ENCODE measurements around the gene GLTPD2.

The GLTPD2 gene

GRCh38 chr17:4753392-4753791, 35.4 kb upstream of the GLTPD2 start:
- ATAC-seq = no peak
- DNase-seq (ENCODE audit: low spot score in 2 of 2) = no peak
- Mint-ChIP-seq H3K36me3 (no peaks in the 10 kb centered on the region), H3K4me1 (peaks cover 2% of the 10 kb centered on the region), H3K9me3 (no peaks in the 10 kb centered on the region), H3K4me3 (no peak overlapping the region), H3K27ac (no peak overlapping the region)

- no peak for ATAC-seq
- Mint-ChIP-seq H3K9me3 (no peaks in the 10 kb centered on the region), H3K4me1 (no peaks in the 10 kb centered on the region), H3K36me3 (no peaks in the 10 kb centered on the region), H3K4me3 (no peak overlapping the region), H3K27ac (no peak overlapping the region)
- no peak for DNase-seq (ENCODE audit: low spot score in 2 of 2)
Observed at GRCh38 chr17:4759776-4760236, 29.0 kb upstream of the GLTPD2 start.

- Mint-ChIP-seq H3K4me3 (no peak overlapping the region), H3K27ac (no peak overlapping the region), H3K9me3 (no peaks in the 10 kb centered on the region), H3K4me1 (no peaks in the 10 kb centered on the region), H3K36me3 (no peaks in the 10 kb centered on the region)
- DNase-seq (ENCODE audit: low spot score in 2 of 2) (no peak), ATAC-seq (no peak)
Observed at GRCh38 chr17:4764595-4764994, 24.2 kb upstream of the GLTPD2 start.

- Mint-ChIP-seq H3K27ac (no peak overlapping the region), H3K4me3 (no peak overlapping the region), H3K4me1 (no peaks in the 10 kb centered on the region), H3K9me3 (no peaks in the 10 kb centered on the region), H3K36me3 (no peaks in the 10 kb centered on the region)
- no peak for ATAC-seq
- DNase-seq (ENCODE audit: low spot score in 2 of 2) = no peak
Observed at GRCh38 chr17:4766201-4766600, 22.6 kb upstream of the GLTPD2 start.

- no peak for ATAC-seq
- no peak for DNase-seq (ENCODE audit: low spot score in 2 of 2)
- H3K36me3 Mint-ChIP-seq = no peaks in the 10 kb centered on the region
- no peak overlapping the region for H3K4me3 Mint-ChIP-seq
- H3K9me3 Mint-ChIP-seq = no peaks in the 10 kb centered on the region
- peaks cover 4% of the 10 kb centered on the region for H3K4me1 Mint-ChIP-seq
- H3K27ac Mint-ChIP-seq = no peak overlapping the region
Observed at GRCh38 chr17:4766723-4767122, 22.0 kb upstream of the GLTPD2 start.

DNA sequence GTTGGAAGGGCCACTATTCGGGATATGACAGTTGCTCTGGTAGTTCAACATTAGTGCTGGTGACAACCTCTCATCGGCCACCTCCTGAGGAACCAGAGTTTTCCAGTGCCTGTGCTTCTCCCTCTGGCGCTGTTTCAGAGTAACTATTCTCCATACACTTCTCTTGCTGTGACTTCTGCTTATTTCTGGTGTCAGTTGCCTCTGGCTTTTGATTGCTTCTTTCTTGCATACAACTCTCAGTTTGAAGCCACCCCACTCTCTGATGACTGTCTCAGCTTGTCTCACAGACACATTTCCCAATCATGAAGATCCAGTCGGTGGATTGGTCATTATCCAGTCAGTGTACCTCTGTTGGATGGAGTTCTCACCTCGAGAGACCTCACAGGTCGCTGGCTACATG, 20.5 kb upstream of the GLTPD2 start:
- H3K4me1 Mint-ChIP-seq = peaks cover 8% of the 10 kb centered on the region
- no peak for DNase-seq (ENCODE audit: low spot score in 2 of 2)
- H3K9me3 Mint-ChIP-seq = no peaks in the 10 kb centered on the region
- H3K27ac Mint-ChIP-seq = no peak overlapping the region
- H3K4me3 Mint-ChIP-seq = no peak overlapping the region
- H3K36me3 Mint-ChIP-seq = no peaks in the 10 kb centered on the region
- no peak for ATAC-seq

GRCh38 chr17:4769628-4770027, 19.1 kb upstream of the GLTPD2 start:
- ATAC-seq = no peak
- Mint-ChIP-seq H3K27ac (no peak overlapping the region), H3K4me3 (no peak overlapping the region), H3K36me3 (no peaks in the 10 kb centered on the region), H3K4me1 (peaks cover 8% of the 10 kb centered on the region), H3K9me3 (no peaks in the 10 kb centered on the region)
- no peak for DNase-seq (ENCODE audit: low spot score in 2 of 2)

- peaks cover 8% of the 10 kb centered on the region for H3K4me1 Mint-ChIP-seq
- H3K4me3 Mint-ChIP-seq = no peak within 1 kb of the TSS
- H3K9me3 Mint-ChIP-seq = no peaks in the 10 kb centered on the region
- ATAC-seq (peak; percentile 69), DNase-seq (ENCODE audit: low spot score in 2 of 2) (no peak)
- H3K27ac Mint-ChIP-seq = peak within 1 kb of the TSS; percentile 7
- no peaks in the 10 kb centered on the region for H3K36me3 Mint-ChIP-seq
Observed at GRCh38 chr17:4771519-4772234, 17.1 kb upstream of the GLTPD2 start, which contains the start of gene TM4SF5. TSS of gene TM4SF5 (plus strand) at chr17:4771886. CDS start at chr17:4771923, 37 bp downstream.

GRCh38 chr17:4772235-4772613, 16.5 kb upstream of the GLTPD2 start:
- H3K4me3 Mint-ChIP-seq = no peak overlapping the region
- H3K27ac Mint-ChIP-seq = no peak overlapping the region
- DNase-seq (ENCODE audit: low spot score in 2 of 2) (no peak), ATAC-seq (no peak)
- H3K9me3 Mint-ChIP-seq = no peaks in the 10 kb centered on the region
- no peaks in the 10 kb centered on the region for H3K36me3 Mint-ChIP-seq
- peaks cover 8% of the 10 kb centered on the region for H3K4me1 Mint-ChIP-seq

DNA sequence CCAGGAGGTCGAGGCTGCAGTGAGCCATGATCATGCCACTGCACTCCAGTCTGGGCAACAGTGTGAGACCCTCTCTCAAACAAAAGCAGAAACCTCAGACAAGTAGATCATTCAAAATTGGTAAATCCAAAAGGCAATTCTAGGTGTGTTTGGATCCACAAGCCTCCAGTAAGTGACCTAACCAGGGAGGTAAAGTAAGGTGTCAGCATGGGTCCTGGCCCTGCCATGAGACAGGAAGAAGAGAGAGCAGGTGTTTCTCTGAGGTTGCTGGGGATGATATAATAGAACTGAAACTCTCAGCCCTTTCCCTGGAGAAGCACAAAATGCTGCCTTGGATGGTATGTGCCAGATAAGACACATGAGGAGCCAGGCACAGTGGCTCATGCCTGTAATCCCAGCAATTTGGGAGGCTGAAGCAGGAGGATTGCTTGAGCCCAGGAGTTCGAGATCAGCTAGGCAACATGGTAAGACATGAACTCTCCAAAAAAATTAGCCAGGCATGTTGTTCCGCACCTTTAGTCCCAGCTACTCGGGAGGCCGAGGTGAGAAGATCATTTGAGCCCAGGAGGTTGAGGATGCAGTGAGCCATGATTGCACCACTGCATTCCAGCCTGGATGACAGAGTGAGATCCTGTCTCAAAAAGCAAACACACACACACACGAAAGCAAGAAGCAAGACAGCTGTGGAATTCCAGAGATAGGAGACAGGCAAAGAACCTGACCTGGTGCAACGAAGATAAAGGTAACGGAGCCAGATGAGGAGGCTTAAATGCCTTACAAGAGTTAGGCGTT, 10.6 kb upstream of the GLTPD2 start:
- H3K36me3 Mint-ChIP-seq = no peaks in the 10 kb centered on the region
- ATAC-seq (no peak), DNase-seq (ENCODE audit: low spot score in 2 of 2) (no peak)
- H3K4me1 Mint-ChIP-seq = peaks cover 6% of the 10 kb centered on the region
- no peak overlapping the region for H3K4me3 Mint-ChIP-seq
- H3K27ac Mint-ChIP-seq = no peak overlapping the region
- no peaks in the 10 kb centered on the region for H3K9me3 Mint-ChIP-seq

GRCh38 chr17:4780325-4780955, 8.3 kb upstream of the GLTPD2 start:
- Mint-ChIP-seq H3K36me3 (no peaks in the 10 kb centered on the region), H3K4me1 (peaks cover 8% of the 10 kb centered on the region)

DNA sequence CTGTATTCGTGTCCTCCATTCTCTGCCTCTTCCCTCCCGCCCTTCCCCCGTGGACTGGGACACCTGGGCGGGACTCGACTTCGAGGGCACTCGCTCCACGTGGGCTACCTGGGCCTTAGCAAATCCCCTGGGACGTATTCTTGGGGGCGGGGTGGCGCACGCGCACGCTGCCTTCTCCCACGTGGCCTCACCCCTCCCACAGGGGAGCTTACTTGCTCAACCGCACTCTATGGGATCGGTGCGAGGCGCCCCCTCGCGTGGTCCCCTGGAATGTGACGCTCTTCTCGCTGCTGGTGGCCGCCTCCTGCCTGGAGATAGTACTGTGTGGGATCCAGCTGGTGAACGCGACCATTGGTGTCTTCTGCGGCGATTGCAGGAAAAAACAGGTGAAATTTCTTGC, 6.1 kb upstream of the GLTPD2 start:
- ATAC-seq (no peak), DNase-seq (ENCODE audit: low spot score in 2 of 2) (no peak)
- Mint-ChIP-seq H3K4me3 (no peak overlapping the region), H3K4me1 (peaks cover 15% of the 10 kb centered on the region), H3K27ac (no peak overlapping the region), H3K9me3 (no peaks in the 10 kb centered on the region), H3K36me3 (no peaks in the 10 kb centered on the region)

More at GRCh38 chr17:4780325-4780955, 8.3 kb upstream of the GLTPD2 start:
- H3K4me3 Mint-ChIP-seq = no peak overlapping the region
- DNase-seq (ENCODE audit: low spot score in 2 of 2) = no peak
- no peak overlapping the region for H3K27ac Mint-ChIP-seq
- H3K9me3 Mint-ChIP-seq = no peaks in the 10 kb centered on the region
- no peak for ATAC-seq

- Mint-ChIP-seq H3K27ac (no peak overlapping the region), H3K9me3 (no peaks in the 10 kb centered on the region), H3K4me3 (peak overlapping the region; percentile 26), H3K4me1 (peaks cover 18% of the 10 kb centered on the region), H3K36me3 (no peaks in the 10 kb centered on the region)
- ATAC-seq (no peak), DNase-seq (ENCODE audit: low spot score in 2 of 2) (no peak)
Observed at GRCh38 chr17:4785311-4786105, 3.3 kb upstream of the GLTPD2 start.

- Mint-ChIP-seq H3K9me3 (no peaks in the 10 kb centered on the region), H3K27ac (no peak within 1 kb of the TSS), H3K4me1 (peaks cover 24% of the 10 kb centered on the region), H3K36me3 (no peaks in the 10 kb centered on the region), H3K4me3 (peak within 1 kb of the TSS; percentile 26)
- DNase-seq (ENCODE audit: low spot score in 2 of 2) (no peak), ATAC-seq (no peak)
Observed at GRCh38 chr17:4786106-4786511, 2.7 kb upstream of the GLTPD2 start, which contains the start of gene VMO1. TSS of gene VMO1 (minus strand) at chr17:4786364. CDS start at chr17:4786352, 12 bp downstream.

- no peaks in the 10 kb centered on the region for H3K9me3 Mint-ChIP-seq
- ATAC-seq (no peak), DNase-seq (ENCODE audit: low spot score in 2 of 2) (no peak)
- no peaks in the 10 kb centered on the region for H3K36me3 Mint-ChIP-seq
- peaks cover 28% of the 10 kb centered on the region for H3K4me1 Mint-ChIP-seq
- no peak overlapping the region for H3K27ac Mint-ChIP-seq
- H3K4me3 Mint-ChIP-seq = peak overlapping the region; percentile 24
Observed at GRCh38 chr17:4786516-4786915, 2.2 kb upstream of the GLTPD2 start.

Measured in stimulated activated effector memory CD8-positive, alpha-beta T cell treated with anti-CD3 and anti-CD28 coated beads, Interleukin-12 subunit alpha, Interleukin-12 subunit beta, amount 100 ng/mL, for 72 hours (primary cell).